ENCODE data around the gene VPS33B.

VPS33B gene

DNA sequence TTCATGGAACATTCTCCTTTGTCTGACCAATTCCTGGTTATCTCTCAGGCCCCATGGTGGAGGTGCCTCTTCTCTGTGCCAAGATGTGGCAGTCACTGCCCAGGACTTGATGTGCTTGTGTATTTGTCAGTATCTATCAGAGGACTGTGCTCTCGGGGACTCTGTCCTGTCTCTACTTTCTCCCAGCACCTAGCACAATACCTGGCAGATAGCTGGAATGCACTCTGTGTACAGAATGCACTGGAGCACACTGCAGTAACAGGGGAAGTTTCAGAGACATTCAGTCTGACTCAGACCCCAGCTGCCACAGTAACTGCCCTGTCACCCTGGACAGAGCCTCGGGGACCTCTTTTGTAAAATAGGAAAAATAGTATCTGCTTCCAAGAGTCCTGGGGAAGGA, 43.1 kb upstream of the VPS33B start:
- peaks cover 7% of the 10 kb centered on the region for H3K27me3 Mint-ChIP-seq (ENCODE audit: low read depth, poor library complexity)
- H3K4me3 Mint-ChIP-seq, result no peak overlapping the region
- H3K36me3 Mint-ChIP-seq (ENCODE audit: low read depth), result no peaks in the 10 kb centered on the region
- DNase-seq, result no peak
- TF ChIP-seq, protein P1, sequence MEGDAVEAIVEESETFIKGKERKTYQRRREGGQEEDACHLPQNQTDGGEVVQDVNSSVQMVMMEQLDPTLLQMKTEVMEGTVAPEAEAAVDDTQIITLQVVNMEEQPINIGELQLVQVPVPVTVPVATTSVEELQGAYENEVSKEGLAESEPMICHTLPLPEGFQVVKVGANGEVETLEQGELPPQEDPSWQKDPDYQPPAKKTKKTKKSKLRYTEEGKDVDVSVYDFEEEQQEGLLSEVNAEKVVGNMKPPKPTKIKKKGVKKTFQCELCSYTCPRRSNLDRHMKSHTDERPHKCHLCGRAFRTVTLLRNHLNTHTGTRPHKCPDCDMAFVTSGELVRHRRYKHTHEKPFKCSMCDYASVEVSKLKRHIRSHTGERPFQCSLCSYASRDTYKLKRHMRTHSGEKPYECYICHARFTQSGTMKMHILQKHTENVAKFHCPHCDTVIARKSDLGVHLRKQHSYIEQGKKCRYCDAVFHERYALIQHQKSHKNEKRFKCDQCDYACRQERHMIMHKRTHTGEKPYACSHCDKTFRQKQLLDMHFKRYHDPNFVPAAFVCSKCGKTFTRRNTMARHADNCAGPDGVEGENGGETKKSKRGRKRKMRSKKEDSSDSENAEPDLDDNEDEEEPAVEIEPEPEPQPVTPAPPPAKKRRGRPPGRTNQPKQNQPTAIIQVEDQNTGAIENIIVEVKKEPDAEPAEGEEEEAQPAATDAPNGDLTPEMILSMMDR (IDR thresholded peaks at IDR 0.05), result no peak
- peaks cover 15% of the 10 kb centered on the region for H3K4me1 Mint-ChIP-seq
- no peak overlapping the region for H3K27ac Mint-ChIP-seq
- H3K9me3 Mint-ChIP-seq, result peaks cover 9% of the 10 kb centered on the region

DNA sequence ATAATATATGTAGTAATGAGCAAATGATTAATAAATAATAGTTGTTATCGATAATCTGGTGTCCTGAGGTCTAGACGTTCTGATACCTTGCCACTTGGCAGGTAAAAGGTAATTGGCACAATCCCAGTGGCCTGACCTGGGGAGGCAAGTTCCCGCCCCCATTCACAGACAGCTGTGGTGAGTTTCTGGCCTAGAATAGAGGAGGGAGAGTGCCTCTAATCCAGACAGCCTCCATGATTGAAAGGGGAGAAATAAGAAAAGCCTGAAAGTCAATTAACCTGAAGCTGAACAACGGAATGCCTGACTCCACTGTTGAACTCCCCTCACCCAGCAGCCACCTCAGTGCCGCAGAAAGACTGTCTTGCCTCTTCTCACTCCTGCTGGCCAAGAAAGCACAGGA, 39.6 kb upstream of the VPS33B start:
- peaks cover 24% of the 10 kb centered on the region for H3K27me3 Mint-ChIP-seq (ENCODE audit: low read depth, poor library complexity)
- H3K4me1 Mint-ChIP-seq, result peaks cover 6% of the 10 kb centered on the region
- H3K4me3 Mint-ChIP-seq, result no peak overlapping the region
- H3K36me3 Mint-ChIP-seq (ENCODE audit: low read depth), result no peaks in the 10 kb centered on the region
- H3K27ac Mint-ChIP-seq, result no peak overlapping the region
- H3K9me3 Mint-ChIP-seq, result peaks cover 17% of the 10 kb centered on the region
- TF ChIP-seq, protein P1 (IDR thresholded peaks at IDR 0.05), result no peak
- no peak for DNase-seq

DNA sequence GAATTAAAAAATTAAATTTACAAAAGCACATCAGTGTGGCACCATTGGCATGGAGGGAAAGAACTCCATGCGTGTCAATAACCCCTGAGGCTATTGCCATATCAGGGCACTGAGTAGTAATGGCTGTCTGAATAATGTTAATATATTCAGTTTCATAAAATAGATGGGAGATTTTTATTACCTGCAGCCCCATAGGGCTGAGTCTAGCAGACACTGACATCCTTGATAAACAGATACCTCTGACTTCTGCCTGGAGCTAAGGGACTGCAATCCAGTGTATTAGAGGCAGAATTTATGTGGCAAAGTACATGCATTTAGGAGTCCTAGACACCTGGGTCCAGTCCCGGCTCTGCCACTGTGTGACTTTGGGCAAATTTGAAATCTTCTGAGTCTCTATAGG, 38.8 kb upstream of the VPS33B start:
- no peak overlapping the region for H3K4me3 Mint-ChIP-seq

DNA sequence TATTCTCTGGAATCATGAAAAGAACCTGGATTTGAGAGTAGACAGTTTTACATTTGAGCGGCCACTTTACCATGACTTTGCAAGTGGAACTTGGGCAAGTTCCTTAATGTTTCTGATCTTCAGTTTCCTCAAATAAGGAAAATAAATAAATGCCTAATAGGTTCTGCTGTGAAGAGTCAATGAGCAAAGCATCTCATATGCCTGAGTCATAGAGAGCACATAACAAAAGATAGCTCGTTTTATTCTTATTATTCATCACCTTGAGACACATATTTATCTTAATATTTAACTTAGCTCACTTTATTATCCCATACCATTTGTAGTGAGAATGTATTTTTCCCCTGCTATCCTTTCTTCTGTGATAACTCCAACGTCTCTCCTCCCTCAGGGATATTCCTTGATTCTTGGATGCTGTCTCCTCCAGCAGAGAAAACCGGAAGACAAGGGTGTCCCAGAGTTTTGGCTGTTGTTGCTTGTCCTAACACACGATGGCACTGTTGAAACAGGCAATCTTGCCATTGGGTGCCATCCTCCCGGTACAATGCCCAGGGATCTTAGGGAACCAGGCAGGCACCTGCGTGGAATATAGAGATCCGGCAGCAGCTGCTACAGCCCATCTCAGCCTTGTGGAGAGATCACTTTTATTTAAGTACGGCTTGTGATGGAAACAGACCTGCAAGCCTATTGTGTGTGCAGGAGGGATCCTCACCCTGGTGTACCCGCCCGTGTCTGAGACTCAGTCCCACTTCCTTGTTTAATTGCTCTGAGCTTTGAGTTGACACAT, 33.3 kb upstream of the VPS33B start:
- Mint-ChIP-seq H3K27me3 (ENCODE audit: low read depth, poor library complexity) (peaks cover 73% of the 10 kb centered on the region), H3K4me3 (no peak overlapping the region), H3K36me3 (ENCODE audit: low read depth) (no peaks in the 10 kb centered on the region), H3K9me3 (peaks cover 9% of the 10 kb centered on the region), H3K4me1 (no peaks in the 10 kb centered on the region), H3K27ac (no peak overlapping the region)
- DNase-seq, result peak; percentile 63
- TF ChIP-seq, protein P1 (IDR thresholded peaks at IDR 0.05), result peak; percentile 73

More for the DNA sequence above, 38.8 kb upstream of the VPS33B start:
- H3K36me3 Mint-ChIP-seq (ENCODE audit: low read depth), result no peaks in the 10 kb centered on the region
- peaks cover 31% of the 10 kb centered on the region for H3K27me3 Mint-ChIP-seq (ENCODE audit: low read depth, poor library complexity)
- H3K27ac Mint-ChIP-seq, result no peak overlapping the region
- TF ChIP-seq, protein P1 (IDR thresholded peaks at IDR 0.05), result no peak
- DNase-seq, result no peak
- H3K4me1 Mint-ChIP-seq, result peaks cover 6% of the 10 kb centered on the region
- peaks cover 17% of the 10 kb centered on the region for H3K9me3 Mint-ChIP-seq

DNA sequence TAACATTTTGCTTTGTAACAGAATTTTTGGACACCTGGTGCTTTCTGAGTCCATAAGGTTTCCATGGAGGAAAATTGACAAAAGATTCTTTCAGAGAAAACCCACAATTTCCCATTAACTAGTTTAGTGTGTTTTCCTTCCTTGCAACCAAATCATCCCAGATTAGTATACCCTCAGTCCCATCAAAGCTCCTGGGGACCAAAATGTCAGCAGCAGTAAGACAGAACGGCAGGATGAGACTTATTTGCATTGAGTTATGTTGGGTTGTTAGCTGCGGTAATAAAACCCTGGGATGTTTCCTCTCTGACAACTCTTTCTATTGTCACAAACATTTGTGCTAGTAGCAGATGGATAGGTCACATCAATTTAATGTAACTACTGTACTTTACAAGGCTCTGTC, 32.4 kb upstream of the VPS33B start:
- H3K27ac Mint-ChIP-seq, result no peak overlapping the region
- DNase-seq, result no peak
- TF ChIP-seq, protein P1 (IDR thresholded peaks at IDR 0.05), result no peak
- no peak overlapping the region for H3K4me3 Mint-ChIP-seq
- peaks cover 5% of the 10 kb centered on the region for H3K9me3 Mint-ChIP-seq
- no peaks in the 10 kb centered on the region for H3K36me3 Mint-ChIP-seq (ENCODE audit: low read depth)
- H3K27me3 Mint-ChIP-seq (ENCODE audit: low read depth, poor library complexity), result peaks cover 71% of the 10 kb centered on the region
- H3K4me1 Mint-ChIP-seq, result no peaks in the 10 kb centered on the region

DNA sequence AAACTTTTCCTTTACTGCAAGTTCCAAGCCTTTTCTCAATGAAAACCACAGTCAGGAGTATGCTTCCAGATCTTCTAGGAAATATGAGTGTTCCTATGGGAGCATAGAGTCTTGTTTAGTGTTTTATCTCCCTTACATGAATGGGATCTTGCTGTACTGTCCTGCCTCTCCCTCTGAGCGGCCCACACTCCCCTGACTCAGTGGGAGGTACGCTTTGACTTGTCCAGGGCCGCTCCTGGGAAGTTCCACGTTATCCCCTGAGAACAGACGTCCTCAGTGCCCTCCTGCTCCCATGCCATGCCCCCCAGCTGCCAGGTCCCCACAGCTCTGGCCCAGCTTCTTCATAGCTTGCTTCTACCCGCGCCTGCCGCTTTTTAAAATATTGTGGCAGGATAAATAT, 28.9 kb upstream of the VPS33B start:
- Mint-ChIP-seq H3K4me1 (no peaks in the 10 kb centered on the region), H3K36me3 (ENCODE audit: low read depth) (no peaks in the 10 kb centered on the region)

More for the DNA sequence above, 28.9 kb upstream of the VPS33B start:
- Mint-ChIP-seq H3K27ac (no peak overlapping the region), H3K27me3 (ENCODE audit: low read depth, poor library complexity) (peaks cover 66% of the 10 kb centered on the region), H3K9me3 (no peaks in the 10 kb centered on the region), H3K4me3 (no peak overlapping the region)
- DNase-seq, result no peak
- TF ChIP-seq, protein P1 (IDR thresholded peaks at IDR 0.05), result no peak
